Neural progenitor cell (in vitro differentiated cells): ENCODE data around the gene OR52N5. TPM values are rescaled to one million over a fixed set of nuclear protein-coding genes. Genes with fewer than 3 reads are reported as not detected.

Experiments
- DNase-seq: peaks from one replicate; pipeline ENCODE4 v3.0.0-alpha.2; 2016; ENCODE audit warnings: low spot score
- H2AFZ ChIP-seq: fragments of 200-600 bp; sonication (generic); replicated peaks from 2 replicates; pipeline ENCODE4 v1.6.1; 2016; ENCODE audit warnings: antibody characterized with exemption
- H3F3A ChIP-seq: fragments of 200-600 bp; sonication (generic); 2 replicates; pipeline ENCODE4 v1.6.1; 2016; ENCODE audit warnings: antibody characterized with exemption, low read depth
- H3K27ac ChIP-seq: fragments of 200-600 bp; sonication (generic); 2 replicates; pipeline ENCODE4 v1.5.1; 2016; ENCODE audit warnings: mild to moderate bottlenecking
- H3K27me3 ChIP-seq: fragments of 200-600 bp; sonication (generic); 2 replicates; pipeline ENCODE4 v1.6.1; 2016; ENCODE audit warnings: mild to moderate bottlenecking, moderate library complexity
- H3K36me3 ChIP-seq: fragments of 200-600 bp; sonication (generic); 2 replicates; pipeline ENCODE4 v1.5.1; 2016
- H3K4me1 ChIP-seq: fragments of 200-600 bp; sonication (generic); 2 replicates; pipeline ENCODE4 v1.6.1; 2016; ENCODE audit warnings: mixed run types
- H3K4me2 ChIP-seq: fragments of 200-600 bp; sonication (generic); 2 replicates; pipeline ENCODE4 v1.6.1; 2016
- H3K4me3 ChIP-seq: fragments of 200-600 bp; sonication (generic); 2 replicates; pipeline ENCODE4 v1.5.1; 2016
- H3K79me2 ChIP-seq: fragments of 200-600 bp; sonication (generic); 2 replicates; pipeline ENCODE4 v1.6.1; 2016; ENCODE audit warnings: low read depth
- H3K9ac ChIP-seq: fragments of 200-600 bp; sonication (generic); 2 replicates; pipeline ENCODE4 v1.6.1; 2016
- H3K9me3 ChIP-seq: fragments of 200-600 bp; sonication (generic); 2 replicates; pipeline ENCODE4 v1.5.1; 2016; ENCODE audit warnings: low read depth
- H4K20me1 ChIP-seq: fragments of 200-600 bp; sonication (generic); 2 replicates; pipeline ENCODE4 v1.6.1; 2016; ENCODE audit warnings: low read depth
- H3K27ac Mint-ChIP-seq: 3 replicates; pipeline ENCODE4 v1.8.0; 2021; ENCODE audit warnings: mixed read lengths
- H3K27me3 Mint-ChIP-seq: 2 replicates; pipeline ENCODE4 v1.8.0; 2022; ENCODE audit warnings: low read depth, mild to moderate bottlenecking, inconsistent platforms, moderate library complexity, mixed read lengths; ENCODE audit not compliant: insufficient read depth
- H3K36me3 Mint-ChIP-seq: 3 replicates; pipeline ENCODE4 v1.8.0; 2021; ENCODE audit warnings: mixed read lengths
- H3K4me1 Mint-ChIP-seq: 3 replicates; pipeline ENCODE4 v1.8.0; 2021; ENCODE audit warnings: mixed read lengths
- H3K4me3 Mint-ChIP-seq: 3 replicates; pipeline ENCODE4 v1.8.0; 2021; ENCODE audit warnings: mild to moderate bottlenecking, moderate library complexity, mixed read lengths
- H3K9me3 Mint-ChIP-seq: 3 replicates; pipeline ENCODE4 v1.8.0; 2020; ENCODE audit warnings: mixed read lengths
- CTCF ChIP-seq: fragments of 200-600 bp; sonication (generic); IDR thresholded peaks from 2 replicates; pipeline ENCODE4 v1.5.1; 2017; ENCODE audit warnings: antibody characterized with exemption, mild to moderate bottlenecking
- EZH2 ChIP-seq: fragments of 200-600 bp; sonication (generic); IDR thresholded peaks from 2 replicates; pipeline ENCODE4 v1.6.1; 2017; ENCODE audit warnings: antibody characterized with exemption, mild to moderate bottlenecking, moderate library complexity
- EZH2phosphoT487 ChIP-seq: fragments of 200-600 bp; sonication (generic); IDR thresholded peaks from 2 replicates; pipeline ENCODE4 v1.6.1; 2017; ENCODE audit warnings: antibody characterized with exemption
- total RNA-seq: library from RNA; depleted of rRNA; stranded (reverse); fragments of >200 nt; gene quantifications from 2 replicates; pipeline ENCODE4 v1.2.3, GENCODE V29; 2015; ENCODE audit warnings: low replicate concordance

Gene OR52N5
- total RNA-seq, 1 donor from 2014 or later = not detected

DNA sequence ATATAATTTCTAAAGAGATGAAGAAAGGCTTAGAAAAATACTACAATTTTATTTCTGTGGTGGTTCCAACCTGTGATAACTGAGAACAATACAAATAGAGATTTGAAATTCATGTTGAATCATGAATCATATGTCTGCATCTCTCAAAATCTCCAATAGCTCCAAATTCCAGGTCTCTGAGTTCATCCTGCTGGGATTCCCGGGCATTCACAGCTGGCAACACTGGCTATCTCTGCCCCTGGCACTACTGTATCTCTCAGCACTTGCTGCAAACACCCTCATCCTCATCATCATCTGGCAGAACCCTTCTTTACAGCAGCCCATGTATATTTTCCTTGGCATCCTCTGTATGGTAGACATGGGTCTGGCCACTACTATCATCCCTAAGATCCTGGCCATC, 46.8 kb downstream of the OR52N5 start, which contains the start of gene OR56B1:
OR56B1 (plus strand) TSS at position 53 of the 400 bp plus-strand sequence; CDS start at position 122, 69 bp downstream.
- Mint-ChIP-seq H3K36me3 (no peaks in the 10 kb centered on the region), H3K9me3 (peaks cover 2% of the 10 kb centered on the region), H3K4me3 (no peak within 1 kb of the TSS), H3K27ac (no peak within 1 kb of the TSS), H3K4me1 (peaks cover 9% of the 10 kb centered on the region), H3K27me3 (no peaks in the 10 kb centered on the region)
- Histone ChIP-seq H2AFZ (no peak within 1 kb of the TSS), H3K27ac (no peak within 1 kb of the TSS), H3K9ac (no peak within 1 kb of the TSS), H3K4me1 (no peaks in the 10 kb centered on the region), H3K9me3 (no peaks in the 10 kb centered on the region), H3K4me2 (no peak within 1 kb of the TSS), H3K27me3 (no peaks in the 10 kb centered on the region), H3K79me2 (no peaks in the 10 kb centered on the region), H4K20me1 (no peaks in the 10 kb centered on the region), H3K36me3 (no peaks in the 10 kb centered on the region), H3F3A (no peaks in the 10 kb centered on the region), H3K4me3 (no peak within 1 kb of the TSS)
- TF ChIP-seq EZH2phosphoT487 = no peak
- no peak for TF ChIP-seq EZH2
- TF ChIP-seq CTCF = no peak
- no peak for DNase-seq

DNA sequence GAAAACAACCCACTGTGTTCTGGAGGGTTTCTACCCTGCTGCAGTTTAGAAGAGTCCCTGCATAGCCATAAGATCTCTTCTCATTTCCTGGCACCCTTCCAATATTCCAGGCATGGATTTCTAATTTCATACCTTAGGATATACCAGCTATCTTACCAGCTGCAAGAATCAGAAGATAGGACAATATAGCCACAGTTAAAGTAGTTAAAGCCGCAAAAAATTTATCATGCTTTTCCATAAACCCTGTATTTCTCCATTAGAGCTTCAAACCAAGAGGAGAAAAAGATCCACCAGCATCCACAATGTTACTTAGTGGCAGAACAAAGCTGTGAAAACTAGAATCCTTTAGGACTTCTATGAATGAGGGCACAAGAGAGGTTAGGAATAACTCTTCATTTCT, 55.5 kb downstream of the OR52N5 start:
- Mint-ChIP-seq H3K27ac (no peak overlapping the region), H3K4me1 (no peaks in the 10 kb centered on the region), H3K27me3 (no peaks in the 10 kb centered on the region), H3K9me3 (no peaks in the 10 kb centered on the region), H3K36me3 (no peaks in the 10 kb centered on the region), H3K4me3 (no peak overlapping the region)
- Histone ChIP-seq H3K9ac (no peak overlapping the region), H3K9me3 (no peaks in the 10 kb centered on the region), H3K27me3 (no peaks in the 10 kb centered on the region), H3K27ac (no peak overlapping the region), H3K4me2 (no peak overlapping the region), H3K79me2 (no peaks in the 10 kb centered on the region), H2AFZ (no peak overlapping the region), H3K4me1 (no peaks in the 10 kb centered on the region), H3F3A (no peaks in the 10 kb centered on the region), H4K20me1 (no peaks in the 10 kb centered on the region), H3K36me3 (no peaks in the 10 kb centered on the region), H3K4me3 (no peak overlapping the region)
- TF ChIP-seq EZH2 (no peak), CTCF (no peak), EZH2phosphoT487 (no peak)
- DNase-seq = no peak

DNA sequence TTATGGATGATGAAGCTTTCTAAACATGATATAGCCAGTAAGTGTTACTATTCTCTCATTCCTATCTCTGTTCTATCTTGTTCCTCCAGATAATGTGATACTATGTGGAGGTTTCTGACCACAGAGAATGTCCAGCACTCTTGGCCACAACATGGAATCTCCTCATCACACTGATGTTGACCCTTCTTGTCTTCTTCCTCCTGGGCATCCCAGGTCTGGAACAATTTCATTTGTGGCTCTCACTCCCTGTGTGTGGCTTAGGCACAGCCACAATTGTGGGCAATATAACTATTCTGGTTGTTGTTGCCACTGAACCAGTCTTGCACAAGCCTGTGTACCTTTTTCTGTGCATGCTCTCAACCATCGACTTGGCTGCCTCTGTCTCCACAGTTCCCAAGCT, 56.8 kb downstream of the OR52N5 start:
- no peak for TF ChIP-seq EZH2phosphoT487
- H3K36me3 ChIP-seq = no peaks in the 10 kb centered on the region
- H3K9me3 Mint-ChIP-seq = no peaks in the 10 kb centered on the region
- H3K27ac Mint-ChIP-seq = no peak overlapping the region
- no peaks in the 10 kb centered on the region for H3K36me3 Mint-ChIP-seq
- no peaks in the 10 kb centered on the region for H3K4me1 ChIP-seq
- no peak overlapping the region for H2AFZ ChIP-seq
- H3K4me3 ChIP-seq = no peak overlapping the region
- no peaks in the 10 kb centered on the region for H4K20me1 ChIP-seq
- no peaks in the 10 kb centered on the region for H3K4me1 Mint-ChIP-seq
- H3K27me3 Mint-ChIP-seq = no peaks in the 10 kb centered on the region
- H3K4me3 Mint-ChIP-seq = no peak overlapping the region
- no peaks in the 10 kb centered on the region for H3K9me3 ChIP-seq
- no peak overlapping the region for H3K9ac ChIP-seq
- no peaks in the 10 kb centered on the region for H3F3A ChIP-seq
- no peaks in the 10 kb centered on the region for H3K27me3 ChIP-seq
- no peak for DNase-seq
- no peak overlapping the region for H3K4me2 ChIP-seq
- no peaks in the 10 kb centered on the region for H3K79me2 ChIP-seq
- no peak overlapping the region for H3K27ac ChIP-seq

Other genes starting within 250 kb of the OR52N5 start
- gene OR52H1, start 234.8 kb downstream of the OR52N5 start, total RNA-seq = not detected in 2 replicates
- not detected in 2 replicates for gene OR52B6, start 202.5 kb downstream of the OR52N5 start, total RNA-seq
- gene TRIM6, start 186.7 kb downstream of the OR52N5 start, total RNA-seq = 7.1 and 7.4 TPM in 2 replicates
- 4.1 and 4.5 TPM in 2 replicates for gene TRIM34, start 158.4 kb downstream of the OR52N5 start, total RNA-seq
- 24.5 and 26.7 TPM in 2 replicates for gene TRIM5, start 98.3 kb downstream of the OR52N5 start, total RNA-seq
- gene TRIM22, start 93.6 kb downstream of the OR52N5 start, total RNA-seq = 15.1 and 21.3 TPM in 2 replicates
- gene OR56B1, start 46.9 kb downstream of the OR52N5 start, total RNA-seq = 0.41 TPM in 1 of 2 replicates, not detected in the other
- gene OR52N4, start 29.1 kb downstream of the OR52N5 start, total RNA-seq = 0.12 TPM in 1 of 2 replicates, not detected in the other
- 0.12 TPM in 1 of 2 replicates, not detected in the other for gene OR52N1, start 7.9 kb upstream of the OR52N5 start, total RNA-seq
- gene OR52N2, start 25.6 kb upstream of the OR52N5 start, total RNA-seq = not detected in 2 replicates
- not detected in 2 replicates for gene OR52E6, start 58.5 kb upstream of the OR52N5 start, total RNA-seq
- 0.46 TPM in 1 of 2 replicates, not detected in the other for gene OR52E8, start 74.3 kb upstream of the OR52N5 start, total RNA-seq
- not detected in 2 replicates for gene OR52E4, start 97.3 kb upstream of the OR52N5 start, total RNA-seq
- not detected in 2 replicates for gene OR52E5, start 109.9 kb upstream of the OR52N5 start, total RNA-seq
- gene OR56A3, start 158.9 kb upstream of the OR52N5 start, total RNA-seq = not detected in 2 replicates
- gene OR56A5, start 185.1 kb upstream of the OR52N5 start, total RNA-seq = 0.40 TPM in 1 of 2 replicates, not detected in the other
- gene OR52L1, start 203.6 kb upstream of the OR52N5 start, total RNA-seq = 2.3 TPM in 1 of 2 replicates, not detected in the other
- gene OR56A4, start 223.6 kb upstream of the OR52N5 start, total RNA-seq = 0.30 and 0.62 TPM in 2 replicates
- 0.87 and 1.8 TPM in 2 replicates for gene OR56A1, start 247.4 kb upstream of the OR52N5 start, total RNA-seq